Lower leg skin (tissue), 3 donors: ENCODE data around the gene PTPRN2.

Experiments used
- CTCF ChIP-seq, 3 donors: fragments of 450-650 bp; IDR thresholded peaks; one replicate each; pipeline ENCODE4 v1.5.1; 2016; ENCODE audit warnings: antibody characterized with exemption in 3 of 3, mild to moderate bottlenecking in 3 of 3, moderate library complexity in 2 of 3
- POLR2A ChIP-seq, 2 donors: fragments of 450-650 bp; IDR thresholded peaks; one replicate each; pipeline ENCODE4 v1.6.1; 2016 to 2017; ENCODE audit warnings: antibody characterized with exemption in 2 of 2, mild to moderate bottlenecking in 1 of 2, moderate library complexity in 1 of 2

- TF ChIP-seq CTCF (IDR thresholded peaks at IDR 0.05) (no peak), POLR2A (IDR thresholded peaks at IDR 0.05) (no peak)
Measured at GRCh38 chr7:157820796-157821195, 766.8 kb downstream of the PTPRN2 start.
